Measurements from ENCODE around the gene FRMD6. TPM values are rescaled to one million over a fixed set of nuclear protein-coding genes. Genes with fewer than 3 reads are reported as not detected.
A peak's percentile ranks its signal among the peaks of the same experiment; 100 is the strongest.

FRMD6 gene
- total RNA-seq, 1 donor from 2014 or later = 104 TPM

DNA sequence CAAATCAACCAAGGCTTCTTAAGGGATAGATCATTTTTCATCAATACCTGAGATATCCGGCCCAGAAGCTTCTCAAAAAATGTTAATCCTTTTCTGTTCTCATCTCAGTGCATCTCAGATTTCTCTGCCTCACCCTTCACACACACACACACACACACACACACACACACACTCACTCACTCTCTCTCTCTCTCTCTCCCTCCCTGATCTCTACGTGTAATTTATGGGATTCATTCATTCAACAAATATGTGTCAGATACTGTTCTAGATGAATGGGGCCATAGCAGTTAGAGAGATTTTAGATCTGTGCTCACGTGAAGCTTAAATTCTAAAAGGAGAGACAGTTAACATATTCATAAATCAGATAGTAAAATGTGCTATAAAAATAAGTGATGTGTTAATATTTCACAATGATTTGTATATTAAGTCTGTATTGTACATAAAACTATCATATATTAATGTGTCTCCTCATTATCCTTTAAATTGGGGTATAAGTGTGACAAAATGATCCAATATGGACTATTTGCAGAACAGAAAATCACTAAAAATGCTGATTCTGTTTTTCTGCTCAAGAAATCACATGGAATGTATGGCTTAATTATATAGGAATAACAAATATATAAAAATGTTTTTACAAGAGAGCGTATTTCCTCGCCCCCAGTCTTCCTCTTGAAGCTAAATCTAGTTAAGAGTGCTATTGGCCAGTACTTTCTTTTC, 7.3 kb upstream of the FRMD6 start:
- intact Hi-C loops (cut with DNase I) = no loop called here
- TF ChIP-seq, protein P1, sequence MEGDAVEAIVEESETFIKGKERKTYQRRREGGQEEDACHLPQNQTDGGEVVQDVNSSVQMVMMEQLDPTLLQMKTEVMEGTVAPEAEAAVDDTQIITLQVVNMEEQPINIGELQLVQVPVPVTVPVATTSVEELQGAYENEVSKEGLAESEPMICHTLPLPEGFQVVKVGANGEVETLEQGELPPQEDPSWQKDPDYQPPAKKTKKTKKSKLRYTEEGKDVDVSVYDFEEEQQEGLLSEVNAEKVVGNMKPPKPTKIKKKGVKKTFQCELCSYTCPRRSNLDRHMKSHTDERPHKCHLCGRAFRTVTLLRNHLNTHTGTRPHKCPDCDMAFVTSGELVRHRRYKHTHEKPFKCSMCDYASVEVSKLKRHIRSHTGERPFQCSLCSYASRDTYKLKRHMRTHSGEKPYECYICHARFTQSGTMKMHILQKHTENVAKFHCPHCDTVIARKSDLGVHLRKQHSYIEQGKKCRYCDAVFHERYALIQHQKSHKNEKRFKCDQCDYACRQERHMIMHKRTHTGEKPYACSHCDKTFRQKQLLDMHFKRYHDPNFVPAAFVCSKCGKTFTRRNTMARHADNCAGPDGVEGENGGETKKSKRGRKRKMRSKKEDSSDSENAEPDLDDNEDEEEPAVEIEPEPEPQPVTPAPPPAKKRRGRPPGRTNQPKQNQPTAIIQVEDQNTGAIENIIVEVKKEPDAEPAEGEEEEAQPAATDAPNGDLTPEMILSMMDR (IDR thresholded peaks at IDR 0.05) = no peak
- DNase-seq (ENCODE audit: low spot score in 2 of 2) = no peak
- H3K9me3 ChIP-seq = no peaks in the 10 kb centered on the region
- H3K36me3 ChIP-seq = no peaks in the 10 kb centered on the region
- H3K27me3 ChIP-seq = no peaks in the 10 kb centered on the region
- no peak overlapping the region for H3K27ac ChIP-seq
- H3K4me1 ChIP-seq = no peaks in the 10 kb centered on the region
- no peak overlapping the region for H3K4me3 ChIP-seq

DNA sequence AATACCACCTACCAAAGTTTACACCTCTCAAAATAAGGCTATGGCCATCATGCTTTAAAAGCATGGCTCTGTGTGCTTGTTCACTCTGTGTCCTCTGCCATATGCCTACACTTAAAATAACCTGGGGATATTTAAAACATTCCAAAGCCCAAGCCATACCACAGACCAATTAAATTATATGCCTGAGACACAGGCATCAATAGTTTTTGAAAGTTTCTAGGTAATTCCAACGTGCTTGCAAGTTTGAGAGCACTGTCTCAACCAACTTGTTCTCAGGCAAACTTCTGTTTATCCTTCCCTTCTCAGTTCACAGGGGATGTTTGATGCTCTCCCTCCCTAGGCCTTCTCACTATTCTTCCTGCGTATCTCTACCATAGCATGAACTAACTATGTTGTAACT, 3.4 kb upstream of the FRMD6 start:
- Histone ChIP-seq H3K9me3 (no peaks in the 10 kb centered on the region), H3K27me3 (no peaks in the 10 kb centered on the region), H3K36me3 (no peaks in the 10 kb centered on the region), H3K27ac (no peak overlapping the region), H3K4me3 (no peak overlapping the region), H3K4me1 (no peaks in the 10 kb centered on the region)
- intact Hi-C loops (cut with DNase I) = no loop called here
- TF ChIP-seq, protein P1 (IDR thresholded peaks at IDR 0.05) = no peak
- DNase-seq (ENCODE audit: low spot score in 2 of 2) = no peak

DNA sequence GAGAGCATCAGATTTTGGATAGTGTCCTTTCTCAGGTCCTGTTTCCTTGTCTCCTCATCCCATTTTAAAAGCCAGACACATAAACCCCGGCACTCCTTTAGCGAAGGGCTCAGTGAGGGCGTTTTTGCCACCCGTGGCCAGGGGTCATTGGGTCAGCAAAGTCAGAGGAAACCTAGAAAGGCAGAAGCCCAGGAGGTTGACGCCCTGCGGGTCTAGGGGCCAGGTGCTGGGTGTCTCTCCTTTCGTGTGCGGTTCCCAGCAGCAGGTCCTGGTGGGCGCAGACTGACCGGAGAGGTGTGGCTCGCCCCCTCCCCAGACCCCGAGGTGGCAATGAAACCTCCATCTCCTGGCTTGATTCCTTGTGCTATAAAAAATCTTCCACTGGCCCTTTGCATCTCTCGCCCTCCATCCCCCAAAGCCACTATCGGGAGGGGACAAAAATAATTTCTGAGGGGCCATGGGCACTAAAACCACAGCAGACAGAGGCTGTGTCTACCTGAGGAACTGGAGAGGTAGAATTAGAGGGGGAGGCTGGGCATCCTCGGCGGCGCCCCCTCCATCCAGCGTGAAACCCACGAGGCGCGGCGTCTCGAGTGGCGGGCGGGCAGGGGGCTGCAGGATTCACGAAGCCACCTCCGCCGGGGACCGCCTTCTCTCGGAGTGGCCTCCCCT, 858 bp upstream of the FRMD6 start:
- intact Hi-C loops (cut with DNase I) = loop anchor here (1.0 to 10.0 kb wide), 6 partner anchors 51 to 414 kb away; partner anchors contain the start of genes NID2, RTRAF and TMX1
- DNase-seq (ENCODE audit: low spot score in 2 of 2) = peak in 1 of 2 donors; percentile 65
- Histone ChIP-seq H3K27ac (peak overlapping the region; percentile 95 to 99), H3K9me3 (no peaks in the 10 kb centered on the region), H3K4me1 (peaks cover 0 to under 1% of the 10 kb centered on the region in 2 donors), H3K4me3 (peak overlapping the region; percentile 88 to 90), H3K36me3 (no peaks in the 10 kb centered on the region), H3K27me3 (no peaks in the 10 kb centered on the region)
- TF ChIP-seq, protein P1 (IDR thresholded peaks at IDR 0.05) = no peak

DNA sequence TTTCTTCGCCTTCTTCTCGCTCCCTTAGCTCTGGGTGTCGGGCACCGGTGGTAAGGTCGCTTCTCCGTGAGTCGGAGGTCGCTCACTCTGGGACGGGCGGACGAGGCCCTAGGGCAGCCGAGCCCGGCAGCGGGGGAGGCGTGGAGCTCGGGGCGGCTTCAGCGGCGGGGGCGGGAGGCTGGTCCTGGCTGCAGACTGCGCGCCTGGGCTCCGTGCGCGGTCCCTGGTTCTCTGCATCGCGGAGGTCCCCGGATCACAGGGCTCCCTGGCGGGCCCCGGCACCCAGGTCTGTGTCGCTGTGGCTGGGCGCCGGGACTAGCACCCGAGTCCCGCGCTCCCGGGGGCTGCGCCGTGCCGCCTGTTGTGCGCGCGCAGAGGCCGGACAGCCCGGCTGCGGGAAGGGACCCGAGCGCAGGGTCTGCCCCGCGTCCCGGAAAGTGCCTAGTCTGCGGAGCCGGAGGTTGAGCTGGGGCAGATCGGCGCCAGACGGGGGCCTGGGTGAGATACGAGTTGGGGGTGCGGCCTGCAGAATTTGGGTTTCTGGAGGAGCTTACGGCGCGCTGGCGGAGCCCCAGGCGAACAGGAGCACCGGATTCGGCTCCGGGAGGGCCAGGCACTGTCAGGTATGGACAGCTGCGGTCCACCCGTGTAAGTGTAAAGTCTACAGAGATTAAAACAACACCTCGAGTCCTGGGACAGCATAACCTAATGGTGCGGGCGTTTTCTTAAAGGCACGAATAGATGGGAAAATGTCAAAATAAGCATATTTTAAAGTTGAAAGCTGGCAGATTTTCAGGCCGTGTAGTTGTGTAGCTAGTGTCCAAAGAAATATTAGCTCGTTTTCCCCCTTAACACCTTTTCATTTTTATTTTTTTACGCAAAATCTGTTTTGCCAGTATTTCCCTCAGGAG, 713 bp downstream of the FRMD6 start:
- intact Hi-C loops (cut with DNase I) = loop anchor here (2.0 to 10.0 kb wide), 5 partner anchors 50 to 412 kb away; partner anchors contain the start of genes NID2 and RTRAF
- Histone ChIP-seq H3K27ac (peak overlapping the region; percentile 95 to 99), H3K27me3 (no peaks in the 10 kb centered on the region), H3K36me3 (no peaks in the 10 kb centered on the region), H3K9me3 (no peaks in the 10 kb centered on the region), H3K4me1 (peaks cover 0 to 10% of the 10 kb centered on the region in 2 donors), H3K4me3 (peak overlapping the region; percentile 88 to 90)
- TF ChIP-seq, protein P1 (IDR thresholded peaks at IDR 0.05) = no peak
- peak in 1 of 2 donors; percentile 73 for DNase-seq (ENCODE audit: low spot score in 2 of 2)

DNA sequence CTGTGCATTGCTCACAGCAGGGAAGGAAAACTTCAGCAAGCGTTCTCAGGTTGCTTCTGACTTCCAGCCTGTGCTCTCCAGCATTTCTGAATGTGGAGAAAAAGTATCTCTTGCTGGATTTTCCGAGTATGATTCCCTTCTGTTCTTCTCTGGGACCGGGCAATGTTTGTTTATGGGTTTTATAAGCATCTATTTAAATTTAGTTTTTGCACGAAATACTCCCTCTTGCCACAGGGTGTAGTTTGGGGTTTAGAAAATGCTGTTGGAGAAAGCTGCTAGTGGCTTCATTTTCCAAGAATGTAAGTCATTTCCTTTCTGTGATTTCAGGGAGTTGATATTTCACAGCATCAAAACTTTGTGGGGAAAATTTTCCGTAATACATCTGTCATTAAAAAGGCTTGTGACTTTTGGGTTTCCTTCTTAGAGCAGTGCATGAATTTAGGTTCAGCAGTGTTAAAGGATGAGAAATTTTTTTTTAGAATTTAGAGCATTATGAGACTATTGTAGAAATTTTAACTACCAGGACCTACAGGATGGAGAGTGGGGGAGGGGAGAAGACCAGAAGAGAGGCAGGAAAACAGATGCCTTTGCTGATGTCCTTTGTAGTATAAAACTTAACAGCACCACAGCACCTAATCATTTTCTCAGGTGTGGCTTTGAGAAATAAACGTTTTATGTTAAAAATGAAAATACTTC, 1.5 kb downstream of the FRMD6 start:
- peaks cover 0 to 16% of the 10 kb centered on the region in 2 donors for H3K4me1 ChIP-seq
- H3K36me3 ChIP-seq = no peaks in the 10 kb centered on the region
- no peaks in the 10 kb centered on the region for H3K9me3 ChIP-seq
- peak overlapping the region; percentile 88 to 90 for H3K4me3 ChIP-seq
- intact Hi-C loops (cut with DNase I) = loop anchor here (2.0 to 10.0 kb wide), 5 partner anchors 49 to 412 kb away; partner anchors contain the start of genes NID2 and RTRAF
- TF ChIP-seq, protein P1 (IDR thresholded peaks at IDR 0.05) = peak; percentile 39 to 46 (median 39)
- peak overlapping the region; percentile 95 to 99 for H3K27ac ChIP-seq
- H3K27me3 ChIP-seq = no peaks in the 10 kb centered on the region
- DNase-seq (ENCODE audit: low spot score in 2 of 2) = no peak
